Upper lobe of left lung (tissue), 6 donors: ENCODE results near the gene EPHB4. TPM values are rescaled to one million over a fixed set of nuclear protein-coding genes. Genes with fewer than 3 reads are reported as not detected.
A peak's percentile ranks its signal among the peaks of the same experiment; 100 is the strongest.
"Not testable (repeated sequence)": the region's sequence is repeated elsewhere in the genome, so short reads cannot be mapped to it uniquely, and the experiment has no call there.

ENCODE experiments used
- ATAC-seq, 2 donors: fragments of 200-7000 bp; cut with Tn5 transposase; one replicate each; pipeline ENCODE4 v1.9.1; 2022; ENCODE audit warnings: mild to moderate bottlenecking in 2 of 2, moderate library complexity in 2 of 2; ENCODE audit not compliant: low FRiP score in 2 of 2
- DNase-seq, 2 donors: peaks; one replicate each; pipeline ENCODE4 v3.0.0-alpha.2; 2019 to 2020
- H3K27ac ChIP-seq, 4 donors: fragments of 200-600 bp; sonication (generic); one replicate each; pipeline ENCODE4 v1.5.1; 2016 to 2019
- H3K27me3 ChIP-seq, 4 donors: fragments of 200-600 bp; sonication (generic); one replicate each; pipeline ENCODE4 v1.5.1; 2017 to 2019
- H3K36me3 ChIP-seq, 4 donors: fragments of 200-600 bp; sonication (generic); one replicate each; pipeline ENCODE4 v1.5.1; 2016 to 2019
- H3K4me1 ChIP-seq, 4 donors: fragments of 200-600 bp; sonication (generic); one replicate each; pipeline ENCODE4 v1.5.1; 2018 to 2019
- H3K4me3 ChIP-seq, 4 donors: fragments of 200-600 bp; sonication (generic); one replicate each; pipeline ENCODE4 v1.5.1; 2017 to 2019; ENCODE audit warnings: mild to moderate bottlenecking in 2 of 4, moderate library complexity in 1 of 4
- H3K9me3 ChIP-seq, 4 donors: fragments of 200-600 bp; sonication (generic); one replicate each; pipeline ENCODE4 v1.5.1; 2018 to 2019
- EP300 ChIP-seq, 4 donors: sonication (generic); formaldehyde crosslinking; IDR thresholded peaks; one replicate each; pipeline ENCODE4 v1.5.1; 2017; ENCODE audit warnings: antibody characterized with exemption in 4 of 4, control low read depth in 2 of 4
- POLR2A ChIP-seq, 4 donors: fragments of 450-650 bp; IDR thresholded peaks; one replicate each; pipeline ENCODE4 v1.5.1; 2016 to 2017; ENCODE audit warnings: antibody characterized with exemption in 4 of 4, mild to moderate bottlenecking in 2 of 4
- POLR2AphosphoS5 ChIP-seq, 2 donors: sonication (generic); formaldehyde crosslinking; IDR thresholded peaks; one replicate each; pipeline ENCODE4 v1.5.1; 2017; ENCODE audit warnings: antibody characterized with exemption in 2 of 2
- WGBS, 2 donors: methylation state at CpG; one replicate each; pipeline ENCODE4 v1.1.5; 2017 to 2018; 5-methylcytosine and 5-hydroxymethylcytosine counted together
- total RNA-seq, 6 donors: library from RNA; depleted of rRNA in 4 of 6; stranded (reverse); fragments of >200 nt in 4 of 6; gene quantifications; one replicate each; pipeline versions ENCODE4 v1.1.0 to v1.2.1, GENCODE V29; 2016 to 2021
- TF ChIP-seq, protein P1 (sequence below), 6 experiments: fragments of 450-650 bp in 4 of 6; fragments of 200-600 bp in 2 of 6; sonication (generic) in 2 of 6; IDR thresholded peaks; one replicate each; pipeline ENCODE4 v1.5.1; 2016 to 2019; ENCODE audit warnings: antibody characterized with exemption in 6 of 6
- donor health status: DM: no; HTN: no; CAD: no; lungs with moderate emphysema.
- donor health status: DM: no; HTN: yes; CAD: no; lungs with severe emphysema.

Gene EPHB4
- total RNA-seq, 6 donors from 2014 or later, result 36.7 to 96.5 (median 56.6) TPM

DNA sequence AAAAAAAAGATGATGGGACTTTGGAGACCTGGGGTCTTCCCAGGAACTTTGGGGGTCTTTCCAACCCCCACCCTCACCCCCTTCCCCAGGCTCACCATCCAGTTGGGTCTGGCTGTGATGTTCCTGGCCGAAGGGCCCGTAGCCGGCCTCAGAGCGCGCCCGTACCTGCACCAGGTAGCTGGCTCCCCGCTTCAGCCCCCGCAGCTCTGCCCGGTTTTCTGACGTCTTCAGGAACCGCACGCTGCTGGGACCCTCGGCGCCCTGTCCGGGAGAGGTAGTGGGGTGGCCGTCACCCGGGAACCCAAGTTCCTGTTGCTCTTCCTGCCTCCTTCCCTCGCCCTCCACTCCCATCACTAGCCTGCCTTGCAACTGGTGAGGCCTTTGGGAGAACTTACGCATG, 10.2 kb downstream of the EPHB4 start:
- Histone ChIP-seq H3K27me3 (no peaks in the 10 kb centered on the region), H3K4me1 (peaks cover 0 to 7% (median 2%) of the 10 kb centered on the region in 4 donors), H3K27ac (no peak overlapping the region), H3K9me3 (no peaks in the 10 kb centered on the region), H3K4me3 (no peak overlapping the region), H3K36me3 (peaks cover 7 to 94% (median 62%) of the 10 kb centered on the region in 4 donors)
- WGBS, 2 donors, result 89 to 96% methylated on average over 18 to 19 of the region's 19 CpGs
- DNase-seq (peak in 1 of 2 donors; percentile 76), ATAC-seq (no peak)
- TF ChIP-seq POLR2A (IDR thresholded peaks at IDR 0.05) (no peak), POLR2AphosphoS5 (IDR thresholded peaks at IDR 0.05) (no peak), EP300 (IDR thresholded peaks at IDR 0.05) (no peak)
- TF ChIP-seq, protein P1, sequence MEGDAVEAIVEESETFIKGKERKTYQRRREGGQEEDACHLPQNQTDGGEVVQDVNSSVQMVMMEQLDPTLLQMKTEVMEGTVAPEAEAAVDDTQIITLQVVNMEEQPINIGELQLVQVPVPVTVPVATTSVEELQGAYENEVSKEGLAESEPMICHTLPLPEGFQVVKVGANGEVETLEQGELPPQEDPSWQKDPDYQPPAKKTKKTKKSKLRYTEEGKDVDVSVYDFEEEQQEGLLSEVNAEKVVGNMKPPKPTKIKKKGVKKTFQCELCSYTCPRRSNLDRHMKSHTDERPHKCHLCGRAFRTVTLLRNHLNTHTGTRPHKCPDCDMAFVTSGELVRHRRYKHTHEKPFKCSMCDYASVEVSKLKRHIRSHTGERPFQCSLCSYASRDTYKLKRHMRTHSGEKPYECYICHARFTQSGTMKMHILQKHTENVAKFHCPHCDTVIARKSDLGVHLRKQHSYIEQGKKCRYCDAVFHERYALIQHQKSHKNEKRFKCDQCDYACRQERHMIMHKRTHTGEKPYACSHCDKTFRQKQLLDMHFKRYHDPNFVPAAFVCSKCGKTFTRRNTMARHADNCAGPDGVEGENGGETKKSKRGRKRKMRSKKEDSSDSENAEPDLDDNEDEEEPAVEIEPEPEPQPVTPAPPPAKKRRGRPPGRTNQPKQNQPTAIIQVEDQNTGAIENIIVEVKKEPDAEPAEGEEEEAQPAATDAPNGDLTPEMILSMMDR (IDR thresholded peaks at IDR 0.05), result no peak

DNA sequence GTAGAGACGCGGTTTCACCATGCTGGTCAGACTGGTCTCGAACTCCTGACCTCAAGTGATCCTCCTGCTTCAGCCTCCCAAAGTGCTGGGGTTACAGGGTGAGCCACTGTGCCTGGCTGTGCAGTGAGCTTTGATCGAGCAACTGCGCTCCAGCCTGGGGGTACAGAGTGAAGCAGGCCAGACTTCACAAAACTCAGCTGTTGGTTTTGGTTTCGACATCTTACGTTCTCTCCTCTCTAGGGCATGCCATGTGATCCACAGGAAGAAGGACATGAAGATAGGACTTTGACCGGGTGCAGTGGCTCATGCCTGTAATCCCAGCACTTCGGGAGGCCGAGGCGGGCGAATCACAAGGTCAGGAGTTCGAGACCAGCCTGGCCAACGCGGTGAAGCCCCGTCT, 10.8 kb downstream of the EPHB4 start:
- not testable (repeated sequence) for ATAC-seq, DNase-seq, H3K27ac ChIP-seq, H3K4me3 ChIP-seq, H3K4me1 ChIP-seq, H3K9me3 ChIP-seq, H3K27me3 ChIP-seq
- WGBS, 2 donors, result 85 to 94% methylated on average over 16 of the region's 16 CpGs
- peaks cover 1 to 92% (median 61%) of the 10 kb centered on the region in 4 donors for H3K36me3 ChIP-seq

DNA sequence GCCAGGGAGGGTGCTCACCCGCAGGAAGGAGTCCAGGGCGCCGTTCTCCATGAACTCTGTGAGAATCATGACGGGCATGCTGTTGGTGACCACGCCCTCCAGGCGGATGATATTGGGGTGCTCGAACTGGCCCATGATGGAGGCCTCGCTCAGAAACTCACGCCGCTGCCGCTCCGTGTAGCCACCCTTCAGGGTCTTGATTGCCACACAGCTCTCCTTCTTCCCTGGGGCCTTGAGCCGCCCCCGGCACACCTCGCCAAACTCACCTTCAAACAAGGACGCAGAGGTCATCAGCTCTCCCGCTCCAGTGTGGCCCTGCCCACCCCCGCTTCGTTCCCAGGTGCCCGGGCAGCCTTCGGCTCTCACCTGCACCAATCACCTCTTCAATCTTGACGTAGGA, 14.6 kb downstream of the EPHB4 start:
- TF ChIP-seq POLR2A (IDR thresholded peaks at IDR 0.05) (no peak), POLR2AphosphoS5 (IDR thresholded peaks at IDR 0.05) (no peak), EP300 (IDR thresholded peaks at IDR 0.05) (no peak)
- Histone ChIP-seq H3K27me3 (no peaks in the 10 kb centered on the region), H3K36me3 (peaks cover 0 to 94% (median 55%) of the 10 kb centered on the region in 4 donors), H3K27ac (no peak overlapping the region), H3K9me3 (no peaks in the 10 kb centered on the region), H3K4me3 (no peak overlapping the region), H3K4me1 (peaks cover 0 to 7% (median 2%) of the 10 kb centered on the region in 4 donors)
- DNase-seq, result no peak
- peak in 1 of 2 donors; percentile 11 for ATAC-seq
- WGBS, 2 donors, result 96% methylated on average over 14 to 21 of the region's 22 CpGs

DNA sequence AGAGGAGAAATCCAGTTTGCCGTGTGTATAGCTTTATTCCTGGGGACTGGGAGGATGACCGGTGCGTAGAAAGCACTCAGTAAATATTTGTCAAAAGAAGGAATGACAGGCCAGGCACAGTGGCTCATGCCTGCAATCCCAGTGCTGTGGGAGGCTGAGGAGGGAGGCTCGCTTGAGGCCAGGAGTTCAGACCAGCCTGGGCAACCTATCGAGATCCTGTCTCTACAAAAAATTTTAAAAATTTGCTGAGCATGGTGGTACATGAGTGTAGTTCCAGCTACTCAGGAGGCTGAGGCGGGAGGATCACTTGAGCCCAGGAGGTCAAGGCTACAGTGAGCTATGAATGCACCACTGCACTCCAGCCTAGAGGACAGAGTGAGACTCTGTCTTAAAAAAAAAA, 15.8 kb downstream of the EPHB4 start:
- WGBS, 2 donors, result 82 to 95% methylated on average over 6 of the region's 6 CpGs
- H3K4me1 ChIP-seq, result peaks cover 0 to 7% (median 2%) of the 10 kb centered on the region in 4 donors
- no peak for DNase-seq
- no peaks in the 10 kb centered on the region for H3K9me3 ChIP-seq
- H3K27ac ChIP-seq, result no peak overlapping the region
- no peak for TF ChIP-seq EP300 (IDR thresholded peaks at IDR 0.05)
- TF ChIP-seq, protein P1 (IDR thresholded peaks at IDR 0.05), result no peak
- TF ChIP-seq POLR2AphosphoS5 (IDR thresholded peaks at IDR 0.05), result no peak
- TF ChIP-seq POLR2A (IDR thresholded peaks at IDR 0.05), result no peak
- ATAC-seq, result no peak
- no peaks in the 10 kb centered on the region for H3K27me3 ChIP-seq
- peaks cover 0 to 95% (median 57%) of the 10 kb centered on the region in 4 donors for H3K36me3 ChIP-seq
- H3K4me3 ChIP-seq, result no peak overlapping the region

DNA sequence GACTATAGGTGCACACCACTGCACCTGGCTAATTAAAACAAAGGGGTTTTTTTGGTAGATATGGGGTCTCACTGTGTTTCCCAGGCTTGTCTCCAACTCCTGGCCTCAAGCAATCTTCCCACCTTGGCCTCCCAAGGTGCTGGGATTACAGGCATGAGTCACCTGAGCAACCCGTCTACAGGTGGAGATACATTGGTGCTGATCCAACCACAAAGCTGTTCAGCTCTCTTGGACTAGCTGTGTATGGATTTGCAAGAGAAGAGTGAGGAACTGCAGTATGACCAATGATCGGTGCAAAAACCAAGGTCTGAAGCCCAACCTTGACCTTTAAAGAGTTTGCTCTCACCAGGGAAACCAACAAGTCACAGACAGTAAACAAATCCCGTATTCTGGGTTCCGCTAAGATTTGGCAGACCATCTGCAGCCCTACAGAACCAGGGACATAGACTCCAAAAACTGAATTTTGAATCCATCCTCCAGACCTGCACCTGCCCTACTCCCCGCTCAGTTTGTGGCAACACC, 18.9 kb downstream of the EPHB4 start:
- DNase-seq (no peak), ATAC-seq (no peak)
- H3K27ac ChIP-seq, result no peak overlapping the region
- peaks cover 7 to 14% (median 7%) of the 10 kb centered on the region in 4 donors for H3K4me1 ChIP-seq
- H3K9me3 ChIP-seq, result no peaks in the 10 kb centered on the region
- no peak overlapping the region for H3K4me3 ChIP-seq
- TF ChIP-seq EP300 (IDR thresholded peaks at IDR 0.05) (no peak), POLR2AphosphoS5 (IDR thresholded peaks at IDR 0.05) (no peak), POLR2A (IDR thresholded peaks at IDR 0.05) (no peak)
- TF ChIP-seq, protein P1 (IDR thresholded peaks at IDR 0.05), result no peak
- 77 to 86% methylated on average over 5 of the region's 5 CpGs for WGBS, 2 donors
- H3K27me3 ChIP-seq, result no peaks in the 10 kb centered on the region
- peaks cover 0 to 88% (median 59%) of the 10 kb centered on the region in 4 donors for H3K36me3 ChIP-seq

DNA sequence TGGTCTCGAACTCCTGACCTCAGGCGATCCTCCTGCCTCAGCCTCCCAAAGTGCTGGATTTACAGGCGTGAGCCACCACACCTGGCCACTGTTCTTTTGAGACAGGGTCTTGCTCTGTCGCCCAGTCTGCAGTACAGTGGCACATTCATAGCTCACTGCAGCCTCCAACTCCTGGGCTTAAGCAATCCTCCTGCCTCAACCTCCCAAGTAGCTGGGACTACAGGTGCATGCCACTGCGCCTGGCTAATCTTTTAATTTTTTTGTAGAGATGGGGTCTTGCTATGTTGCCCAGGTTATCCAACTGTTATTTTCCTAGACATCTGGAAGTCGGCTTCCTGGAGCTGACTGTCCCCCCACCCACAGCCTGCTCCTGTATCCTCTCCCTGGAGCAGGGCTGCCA, 20.4 kb downstream of the EPHB4 start:
- not testable (repeated sequence) for ATAC-seq, H3K27me3 ChIP-seq, H3K9me3 ChIP-seq, H3K4me3 ChIP-seq, DNase-seq, H3K27ac ChIP-seq
- 95 to 97% methylated on average over 5 to 6 of the region's 6 CpGs for WGBS, 2 donors
- H3K36me3 ChIP-seq, result peaks cover 0 to 78% (median 44%) of the 10 kb centered on the region in 4 donors
- H3K4me1 ChIP-seq, result peaks cover 21 to 30% (median 22%) of the 10 kb centered on the region in 4 donors
